Karpas-422 (cell line): ENCODE results near the gene OR4D10. TPM values are rescaled to one million over a fixed set of nuclear protein-coding genes. Genes with fewer than 3 reads are reported as not detected.
"Not testable (repeated sequence)": the region's sequence is repeated elsewhere in the genome, so short reads cannot be mapped to it uniquely, and the experiment has no call there.

Source experiments
- DNase-seq: peaks from one replicate; pipeline ENCODE4 v3.0.0-alpha.2; 2015
- H2AFZ ChIP-seq: fragments of 200-600 bp; sonication (generic); 2 replicates; pipeline ENCODE4 v1.6.1; 2014; ENCODE audit warnings: antibody characterized with exemption, low read length, mixed read lengths
- H3K27ac ChIP-seq: fragments of 200-600 bp; sonication (generic); 2 replicates; pipeline ENCODE4 v1.5.1; 2014; ENCODE audit warnings: mild to moderate bottlenecking, low read length, moderate library complexity
- H3K27me3 ChIP-seq: fragments of 200-600 bp; sonication (generic); 2 replicates; pipeline ENCODE4 v1.6.1; 2014; ENCODE audit warnings: low read length, mixed read lengths
- H3K36me3 ChIP-seq: fragments of 200-600 bp; sonication (generic); 2 replicates; pipeline ENCODE4 v1.6.1; 2014; ENCODE audit warnings: low read length, mixed read lengths; ENCODE audit not compliant: insufficient read depth
- H3K4me1 ChIP-seq: fragments of 200-600 bp; sonication (generic); 2 replicates; pipeline ENCODE4 v1.6.1; 2014; ENCODE audit warnings: mild to moderate bottlenecking, low read length, mixed read lengths
- H3K4me2 ChIP-seq: fragments of 200-600 bp; sonication (generic); 2 replicates; pipeline ENCODE4 v1.6.1; 2014; ENCODE audit warnings: low read length, low read depth, mild to moderate bottlenecking; ENCODE audit not compliant: poor library complexity, severe bottlenecking
- H3K4me3 ChIP-seq: fragments of 200-600 bp; sonication (generic); 2 replicates; pipeline ENCODE4 v1.5.1; 2014; ENCODE audit warnings: mild to moderate bottlenecking, antibody characterized with exemption, low read length, mixed read lengths
- H3K79me2 ChIP-seq: fragments of 200-600 bp; sonication (generic); 2 replicates; pipeline ENCODE4 v1.6.1; 2014; ENCODE audit warnings: mild to moderate bottlenecking, low read length, mixed read lengths
- H3K9ac ChIP-seq: fragments of 200-600 bp; sonication (generic); 2 replicates; pipeline ENCODE4 v1.6.0; 2014; ENCODE audit warnings: low read length
- H3K9me2 ChIP-seq: fragments of 200-600 bp; sonication (generic), shearing (Covaris generic); replicated peaks from 2 replicates; pipeline ENCODE4 v1.6.0; 2014; ENCODE audit warnings: mild to moderate bottlenecking, low read length, moderate library complexity; ENCODE audit not compliant: insufficient read depth
- H3K9me3 ChIP-seq: fragments of 300-700, 200-600 bp; sonication (generic); 2 replicates; pipeline ENCODE4 v1.6.1; 2014; ENCODE audit warnings: low read length, mixed read lengths
- H4K20me1 ChIP-seq: fragments of 200-600 bp; sonication (generic); 2 replicates; pipeline ENCODE4 v1.6.1; 2014; ENCODE audit warnings: mild to moderate bottlenecking, antibody characterized with exemption, low read length, low read depth; ENCODE audit not compliant: insufficient read depth
- total RNA-seq: library from RNA; depleted of rRNA; stranded (reverse); fragments of >200 nt; shearing (Covaris generic); gene quantifications from 2 replicates; pipeline ENCODE4 v1.2.3, GENCODE V29; 2014; ENCODE audit warnings: low replicate concordance

OR4D10 gene
- total RNA-seq, 1 experiment from 2014 or later, result not detected

DNA sequence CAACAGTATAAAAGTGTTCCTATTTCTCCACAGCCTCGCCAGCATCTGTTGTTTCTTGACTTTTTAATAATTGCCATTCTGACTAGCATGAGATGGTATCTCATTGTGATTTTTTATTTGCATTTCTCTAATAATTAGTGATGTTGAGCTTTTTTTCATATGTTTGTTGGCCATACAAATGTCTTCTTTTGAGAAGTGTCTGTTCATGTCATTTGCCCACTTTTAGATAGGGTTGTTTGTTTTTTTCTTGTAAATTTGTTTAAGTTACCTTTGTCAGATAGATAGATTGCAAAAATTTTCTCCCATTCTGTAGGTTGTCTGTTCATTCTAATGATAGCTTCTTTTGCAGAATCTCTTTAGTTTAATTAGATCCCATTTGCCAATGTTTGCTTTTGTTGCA is 27.5 kb upstream of the OR4D10 start:
- H3K27ac ChIP-seq, H3K9me2 ChIP-seq, H3K4me2 ChIP-seq, H3K9ac ChIP-seq, DNase-seq, H2AFZ ChIP-seq, H3K4me3 ChIP-seq, H4K20me1 ChIP-seq, H3K79me2 ChIP-seq, H3K27me3 ChIP-seq, H3K9me3 ChIP-seq, H3K4me1 ChIP-seq, H3K36me3 ChIP-seq: not testable (repeated sequence)

DNA sequence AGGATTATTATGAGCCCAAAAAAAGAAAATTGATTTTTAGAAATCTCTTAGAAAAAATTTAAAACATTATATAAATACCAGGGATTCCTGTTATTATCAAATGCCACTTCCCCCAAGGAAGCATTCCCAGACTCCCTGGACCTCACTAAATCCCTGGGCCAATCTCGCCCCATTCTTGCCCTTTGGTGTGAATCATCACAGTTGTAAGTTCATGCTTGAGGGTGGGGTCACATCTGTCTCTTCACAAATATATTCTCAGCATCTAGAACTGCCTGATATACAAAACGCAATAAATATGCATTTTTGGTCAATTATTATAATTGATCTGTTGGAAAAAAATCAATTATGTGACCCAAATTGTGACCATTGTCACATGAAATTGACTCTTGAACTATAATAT is 24.6 kb upstream of the OR4D10 start:
- no peaks in the 10 kb centered on the region for H3K4me1 ChIP-seq
- no peak overlapping the region for H3K9ac ChIP-seq
- no peaks in the 10 kb centered on the region for H3K79me2 ChIP-seq
- no peaks in the 10 kb centered on the region for H3K9me3 ChIP-seq
- H2AFZ ChIP-seq, result no peak overlapping the region
- H3K36me3 ChIP-seq, result no peaks in the 10 kb centered on the region
- H3K27me3 ChIP-seq, result no peaks in the 10 kb centered on the region
- H3K9me2 ChIP-seq, result no peaks in the 10 kb centered on the region
- H4K20me1 ChIP-seq, result no peaks in the 10 kb centered on the region
- H3K4me3 ChIP-seq, result no peak overlapping the region
- H3K27ac ChIP-seq, result no peak overlapping the region
- DNase-seq, result no peak
- no peak overlapping the region for H3K4me2 ChIP-seq

GRCh38 chr11:59456661-59457060 is 16.5 kb upstream of the OR4D10 start, which contains the start of gene OR4D6:
Gene OR4D6, plus strand, starts transcription at chr11:59456961. Its CDS starts 0 bp downstream, at chr11:59456961.
- no peaks in the 10 kb centered on the region for H3K9me2 ChIP-seq
- H3K4me2 ChIP-seq, result no peak within 1 kb of the TSS
- no peak within 1 kb of the TSS for H2AFZ ChIP-seq
- no peaks in the 10 kb centered on the region for H3K4me1 ChIP-seq
- DNase-seq, result no peak
- no peaks in the 10 kb centered on the region for H4K20me1 ChIP-seq
- H3K27ac ChIP-seq, result no peak within 1 kb of the TSS
- no peaks in the 10 kb centered on the region for H3K36me3 ChIP-seq
- H3K9me3 ChIP-seq, result no peaks in the 10 kb centered on the region
- H3K27me3 ChIP-seq, result no peaks in the 10 kb centered on the region
- H3K4me3 ChIP-seq, result no peak within 1 kb of the TSS
- H3K79me2 ChIP-seq, result no peaks in the 10 kb centered on the region
- H3K9ac ChIP-seq, result no peak within 1 kb of the TSS

GRCh38 chr11:59459916-59460315 is 13.2 kb upstream of the OR4D10 start:
- H3K36me3 ChIP-seq, result no peaks in the 10 kb centered on the region
- no peak overlapping the region for H2AFZ ChIP-seq
- DNase-seq, result no peak
- no peaks in the 10 kb centered on the region for H3K27me3 ChIP-seq
- H3K9ac ChIP-seq, result no peak overlapping the region
- no peaks in the 10 kb centered on the region for H3K9me2 ChIP-seq
- no peaks in the 10 kb centered on the region for H3K9me3 ChIP-seq
- no peaks in the 10 kb centered on the region for H4K20me1 ChIP-seq
- H3K4me2 ChIP-seq, result no peak overlapping the region
- no peak overlapping the region for H3K4me3 ChIP-seq
- no peaks in the 10 kb centered on the region for H3K79me2 ChIP-seq
- H3K27ac ChIP-seq, result no peak overlapping the region
- no peaks in the 10 kb centered on the region for H3K4me1 ChIP-seq

DNA sequence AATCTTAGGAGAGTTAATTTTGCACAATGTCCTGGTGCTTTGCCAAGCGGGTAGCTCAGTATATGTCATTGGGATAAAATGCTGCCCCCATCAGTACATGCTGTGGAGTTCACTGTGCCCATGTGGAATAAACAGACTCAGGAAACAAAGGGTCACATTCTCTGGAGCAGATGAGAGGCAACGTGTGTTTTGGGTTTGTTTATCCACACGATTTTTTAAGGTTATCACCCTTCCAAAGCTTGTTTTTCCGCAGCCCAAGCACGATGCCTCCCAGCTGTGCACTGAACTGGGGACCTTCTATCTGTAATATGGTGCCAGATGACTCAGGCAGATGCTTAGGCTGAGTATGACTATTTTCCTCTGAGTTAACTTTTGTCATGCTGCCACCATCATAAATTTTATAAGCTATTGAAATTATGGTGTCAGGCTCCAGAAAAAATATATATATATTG is 9.9 kb upstream of the OR4D10 start:
- Histone ChIP-seq H3K4me3 (no peak overlapping the region), H3K79me2 (no peaks in the 10 kb centered on the region), H3K27me3 (no peaks in the 10 kb centered on the region), H3K4me1 (no peaks in the 10 kb centered on the region), H4K20me1 (no peaks in the 10 kb centered on the region), H3K4me2 (no peak overlapping the region), H3K27ac (no peak overlapping the region), H2AFZ (no peak overlapping the region), H3K9ac (no peak overlapping the region), H3K36me3 (no peaks in the 10 kb centered on the region), H3K9me2 (no peaks in the 10 kb centered on the region), H3K9me3 (no peaks in the 10 kb centered on the region)
- no peak for DNase-seq

- Histone ChIP-seq H3K9me2 (no peaks in the 10 kb centered on the region), H3K9ac (no peak overlapping the region), H3K4me3 (no peak overlapping the region), H3K4me2 (no peak overlapping the region), H3K9me3 (no peaks in the 10 kb centered on the region), H3K79me2 (no peaks in the 10 kb centered on the region), H3K4me1 (no peaks in the 10 kb centered on the region), H2AFZ (no peak overlapping the region), H3K36me3 (no peaks in the 10 kb centered on the region), H3K27ac (no peak overlapping the region), H3K27me3 (no peaks in the 10 kb centered on the region), H4K20me1 (no peaks in the 10 kb centered on the region)
- no peak for DNase-seq
These were observed 2.1 kb downstream of the OR4D10 start for GRCh38 chr11:59475176-59475575.

DNA sequence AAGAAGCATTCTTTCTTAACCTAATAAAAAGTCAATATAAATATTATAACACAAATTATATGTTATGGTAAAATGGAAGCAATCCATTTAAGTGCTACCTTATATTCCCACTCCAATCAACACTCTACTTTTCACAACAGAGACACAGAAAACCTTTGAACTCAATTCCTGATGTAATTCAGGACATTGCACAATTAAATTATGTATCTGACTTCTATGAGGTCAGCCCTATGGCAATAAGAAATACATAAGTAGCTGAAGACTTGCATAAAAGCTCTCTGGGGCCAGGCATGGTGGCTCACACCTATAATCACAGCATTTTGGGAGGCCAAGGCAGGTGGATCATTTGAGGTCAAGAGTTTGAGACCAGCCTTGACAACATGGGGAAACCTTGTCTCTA is 6.8 kb downstream of the OR4D10 start:
- Histone ChIP-seq H3K27me3 (no peaks in the 10 kb centered on the region), H3K9ac (no peak overlapping the region), H2AFZ (no peak overlapping the region), H3K9me2 (no peaks in the 10 kb centered on the region), H3K36me3 (no peaks in the 10 kb centered on the region), H3K4me2 (no peak overlapping the region), H3K27ac (no peak overlapping the region), H3K4me1 (no peaks in the 10 kb centered on the region), H3K9me3 (no peaks in the 10 kb centered on the region), H3K4me3 (no peak overlapping the region), H4K20me1 (no peaks in the 10 kb centered on the region), H3K79me2 (no peaks in the 10 kb centered on the region)
- DNase-seq, result no peak

GRCh38 chr11:59480359-59480758 is 7.2 kb downstream of the OR4D10 start:
- Histone ChIP-seq H3K79me2 (no peaks in the 10 kb centered on the region), H3K4me3 (no peak overlapping the region), H3K9me3 (no peaks in the 10 kb centered on the region), H3K36me3 (no peaks in the 10 kb centered on the region), H3K27me3 (no peaks in the 10 kb centered on the region), H3K4me1 (no peaks in the 10 kb centered on the region), H3K4me2 (no peak overlapping the region), H2AFZ (no peak overlapping the region), H3K9ac (no peak overlapping the region), H3K9me2 (no peaks in the 10 kb centered on the region), H4K20me1 (no peaks in the 10 kb centered on the region), H3K27ac (no peak overlapping the region)
- no peak for DNase-seq

DNA sequence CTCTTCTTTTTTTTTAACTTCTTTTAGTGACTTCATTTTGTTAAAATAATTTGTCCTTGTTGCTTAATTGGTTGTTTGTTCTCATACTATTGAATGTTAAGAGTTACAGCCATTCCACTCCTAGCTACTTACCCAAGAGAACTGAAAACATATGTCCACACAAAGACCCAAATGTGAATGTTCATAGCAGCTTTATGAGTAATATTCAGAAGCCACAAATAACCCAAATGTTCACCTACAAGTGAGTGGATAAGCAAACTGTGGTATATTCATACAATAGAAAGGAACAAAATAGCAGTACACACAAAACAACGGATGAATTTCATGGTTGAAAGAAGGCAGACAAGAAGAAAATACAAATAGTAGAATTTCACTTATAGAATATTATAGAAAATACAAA is 28.8 kb downstream of the OR4D10 start:
- Histone ChIP-seq H3K27me3 (no peaks in the 10 kb centered on the region), H3K9ac (no peak overlapping the region), H4K20me1 (no peaks in the 10 kb centered on the region), H3K27ac (no peak overlapping the region), H2AFZ (no peak overlapping the region), H3K4me1 (no peaks in the 10 kb centered on the region), H3K9me3 (no peaks in the 10 kb centered on the region), H3K4me2 (no peak overlapping the region), H3K4me3 (no peak overlapping the region), H3K36me3 (no peaks in the 10 kb centered on the region), H3K9me2 (no peaks in the 10 kb centered on the region), H3K79me2 (no peaks in the 10 kb centered on the region)
- DNase-seq, result no peak
